Activated CD4-positive, CD25-positive, alpha-beta regulatory T cell (primary cell): ENCODE measurements around the gene RNF151.
"Not testable (repeated sequence)": the region's sequence is repeated elsewhere in the genome, so short reads cannot be mapped to it uniquely, and the experiment has no call there.

ENCODE experiments used
- DNase-seq, 4 experiments: peaks; one replicate each; lab custom pipeline; 2025; lab: John Stamatoyannopoulos, UW

RNF151 gene, protein sequence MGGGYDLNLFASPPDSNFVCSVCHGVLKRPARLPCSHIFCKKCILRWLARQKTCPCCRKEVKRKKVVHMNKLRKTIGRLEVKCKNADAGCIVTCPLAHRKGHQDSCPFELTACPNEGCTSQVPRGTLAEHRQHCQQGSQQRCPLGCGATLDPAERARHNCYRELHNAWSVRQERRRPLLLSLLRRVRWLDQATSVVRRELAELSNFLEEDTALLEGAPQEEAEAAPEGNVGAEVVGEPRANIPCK

DNA sequence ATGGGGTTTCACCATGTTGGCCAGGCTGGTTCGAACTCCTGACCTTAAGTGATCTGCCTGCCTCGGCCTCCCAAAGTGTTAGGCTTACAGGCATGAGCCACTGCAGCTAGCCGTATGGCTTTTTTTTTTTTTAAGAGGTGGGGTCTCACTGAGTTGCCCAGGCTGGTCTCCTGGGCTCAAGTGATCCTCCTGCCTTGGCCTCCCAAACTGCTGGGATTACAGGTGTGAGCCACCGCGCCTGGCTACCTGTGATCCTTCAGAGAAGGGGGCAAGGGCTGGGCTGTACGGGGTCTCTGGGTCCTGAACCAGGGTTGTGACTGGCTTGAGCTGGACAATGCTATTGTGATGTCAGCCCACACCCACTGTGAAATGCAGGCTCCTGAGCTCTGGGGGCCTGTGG, at the start of gene RNF151:
TSS of gene RNF151 (plus strand) at position 397 of the 400 bp plus-strand sequence. CDS start 26 bp downstream, outside the sequence.
- DNase-seq, result no peak

DNA sequence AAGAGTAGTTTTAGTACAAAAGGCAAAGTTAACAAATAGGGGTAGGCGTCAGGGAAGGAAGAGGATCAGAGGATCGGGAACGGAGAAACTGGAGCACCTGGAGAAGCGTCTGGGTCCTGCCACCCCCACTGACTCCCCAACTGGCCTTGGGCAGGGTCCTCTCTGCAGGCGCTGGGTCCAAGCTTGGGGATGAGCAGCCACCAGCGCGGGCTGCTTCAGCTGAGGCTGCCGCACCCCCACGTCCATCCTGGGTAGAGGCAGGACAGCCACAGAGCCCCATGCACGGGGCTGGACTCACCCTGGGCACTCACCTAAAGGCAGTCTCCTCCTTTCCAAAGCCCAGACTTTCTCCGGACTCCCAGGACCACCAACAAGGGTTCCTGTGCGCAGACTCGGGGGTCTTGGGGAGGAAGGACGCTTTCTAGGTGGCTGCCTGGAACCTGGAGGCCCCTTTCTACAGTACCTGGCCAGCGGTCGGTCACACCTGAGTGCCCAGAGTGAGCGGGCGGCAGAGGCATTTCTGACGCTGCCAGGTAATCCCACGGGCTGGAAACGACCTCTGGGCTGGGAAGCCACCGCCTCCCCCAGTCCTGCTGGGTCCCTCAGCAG, 49.5 kb upstream of the RNF151 start:
- DNase-seq, result no peak

GRCh38 chr16:1917665-1918350, 48.8 kb upstream of the RNF151 start:
- no peak for DNase-seq

DNA sequence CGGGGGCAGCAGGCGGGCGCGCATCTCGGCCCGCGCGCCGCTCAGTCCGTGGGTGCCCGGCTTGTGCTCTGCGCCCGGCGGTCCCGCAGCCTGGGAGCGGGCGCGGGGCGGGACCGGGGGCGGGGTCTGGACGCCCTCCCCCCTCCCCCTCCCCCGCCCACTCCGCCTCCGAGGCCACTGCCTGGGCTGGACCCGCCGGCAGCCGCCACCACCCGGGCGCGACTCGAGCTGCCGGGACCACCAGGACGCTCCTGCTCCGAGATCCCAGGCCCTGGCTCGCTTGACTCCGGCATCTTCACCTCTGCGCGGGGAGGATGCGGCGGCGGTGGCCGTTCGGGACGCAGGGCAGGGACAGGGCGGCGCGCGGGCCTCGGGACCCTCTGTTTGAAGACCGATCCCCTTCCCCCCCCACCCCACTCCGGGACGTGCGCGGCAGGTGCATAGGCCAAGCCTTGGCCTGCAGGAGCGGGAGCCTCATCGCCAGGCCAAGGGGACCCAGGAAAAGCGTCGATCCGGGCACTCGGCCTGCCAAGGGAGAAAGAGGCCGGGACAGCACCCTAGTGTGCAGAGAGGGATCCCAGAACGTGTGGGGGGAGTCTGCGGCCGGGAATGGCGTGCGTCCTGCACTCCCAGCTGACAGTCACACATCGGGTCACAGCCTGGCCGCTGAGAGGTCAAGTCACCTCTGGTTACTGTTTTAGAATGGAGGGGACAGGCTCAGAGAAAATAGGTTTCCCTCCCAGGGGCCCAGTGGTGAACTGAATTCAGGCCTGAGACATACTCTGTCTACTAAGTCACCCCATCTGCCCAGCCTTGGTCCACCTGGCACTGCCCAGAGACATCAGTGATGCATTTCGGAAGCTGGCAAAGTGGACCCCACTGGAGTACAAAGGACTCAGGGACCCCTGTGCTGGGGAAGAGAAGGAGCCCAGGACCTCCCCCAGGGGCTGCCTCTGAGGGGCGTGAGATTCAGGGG, 48.0 kb upstream of the RNF151 start, which contains the start of gene HS3ST6:
TSS of gene HS3ST6 (minus strand) at position 65 of the 976 bp plus-strand sequence. CDS start 92 bp downstream, outside the sequence.
- DNase-seq, result no peak

GRCh38 chr16:1919327-1919998, 47.2 kb upstream of the RNF151 start:
- DNase-seq, result no peak

DNA sequence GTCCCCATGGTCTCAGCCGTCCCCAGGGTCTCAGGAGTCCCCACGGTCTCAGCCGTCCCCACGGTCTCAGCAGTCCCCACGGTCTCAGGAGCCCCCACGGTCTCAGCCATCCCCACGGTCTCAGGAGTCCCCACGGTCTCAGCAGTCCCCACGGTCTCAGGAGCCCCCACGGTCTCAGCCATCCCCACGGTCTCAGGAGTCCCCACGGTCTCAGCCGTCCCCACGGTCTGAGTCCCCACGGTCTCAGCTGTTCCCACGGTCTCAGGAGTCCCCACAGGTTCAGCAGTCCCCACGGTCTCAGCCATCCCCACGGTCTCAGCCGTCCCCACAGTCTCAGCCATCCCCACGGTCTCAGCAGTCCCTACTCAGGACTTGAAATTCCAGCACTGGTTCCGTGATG, 46.5 kb upstream of the RNF151 start:
- DNase-seq, result not testable (repeated sequence)

- no peak for DNase-seq
Measured at GRCh38 chr16:1920727-1921171, 45.9 kb upstream of the RNF151 start.

DNA sequence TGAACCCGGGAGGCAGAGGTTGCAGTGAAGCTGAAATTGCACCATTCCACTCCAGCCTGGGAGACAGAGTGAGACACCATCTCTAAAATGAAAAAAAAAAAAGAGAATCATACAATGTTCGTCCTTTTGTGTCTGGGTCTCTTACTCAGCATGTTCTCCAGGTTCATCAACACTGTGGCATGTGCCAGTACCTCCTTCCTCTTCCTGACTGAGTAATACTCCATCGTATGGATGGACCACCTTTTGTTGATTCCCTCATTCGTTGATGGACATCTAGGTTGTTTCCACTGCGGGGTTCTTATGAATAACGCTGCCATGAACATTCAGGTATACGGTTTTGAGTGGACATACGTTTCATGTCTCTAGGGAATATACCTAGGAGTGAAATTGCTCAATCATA, 44.3 kb upstream of the RNF151 start:
- no peak for DNase-seq

DNA sequence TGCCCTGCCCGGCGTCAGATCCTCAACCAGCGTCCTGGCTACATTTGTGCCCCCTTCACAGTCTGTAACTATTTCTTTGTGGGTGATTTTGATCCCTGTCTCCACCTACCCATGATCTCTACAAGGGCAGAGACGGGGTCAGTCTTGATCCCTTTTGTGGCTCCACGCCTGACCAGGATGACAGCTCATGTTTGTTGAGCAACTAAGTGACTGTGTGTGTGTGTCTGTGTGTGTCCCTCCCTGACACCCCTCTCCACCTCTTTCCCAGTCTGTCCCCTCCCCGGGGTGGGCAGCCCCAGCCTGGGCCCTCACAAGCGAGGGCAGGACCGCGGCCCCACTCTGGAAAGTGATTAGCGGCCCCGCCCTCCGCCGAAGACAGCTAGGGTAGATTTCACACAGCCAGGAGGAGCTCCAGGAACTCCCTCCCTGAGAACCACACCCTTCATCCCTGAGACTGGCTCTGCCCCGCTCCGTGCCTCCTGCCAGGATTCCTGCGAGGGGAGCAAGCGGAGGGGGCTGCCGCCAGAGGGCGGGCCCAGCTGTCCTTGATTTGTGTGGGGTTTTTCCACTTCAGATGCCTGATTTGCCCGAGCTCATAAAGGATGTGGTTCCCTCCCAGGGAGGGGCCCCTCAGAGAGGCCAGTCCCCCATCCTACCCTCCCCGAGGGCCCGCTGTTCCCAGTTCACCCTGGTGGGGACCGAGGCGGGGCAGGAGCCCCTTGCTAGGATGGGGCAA, 43.2 kb upstream of the RNF151 start:
- no peak for DNase-seq

GRCh38 chr16:1924095-1924494, 42.6 kb upstream of the RNF151 start:
- DNase-seq, result no peak

GRCh38 chr16:1926271-1926670, 40.4 kb upstream of the RNF151 start:
- no peak for DNase-seq

DNA sequence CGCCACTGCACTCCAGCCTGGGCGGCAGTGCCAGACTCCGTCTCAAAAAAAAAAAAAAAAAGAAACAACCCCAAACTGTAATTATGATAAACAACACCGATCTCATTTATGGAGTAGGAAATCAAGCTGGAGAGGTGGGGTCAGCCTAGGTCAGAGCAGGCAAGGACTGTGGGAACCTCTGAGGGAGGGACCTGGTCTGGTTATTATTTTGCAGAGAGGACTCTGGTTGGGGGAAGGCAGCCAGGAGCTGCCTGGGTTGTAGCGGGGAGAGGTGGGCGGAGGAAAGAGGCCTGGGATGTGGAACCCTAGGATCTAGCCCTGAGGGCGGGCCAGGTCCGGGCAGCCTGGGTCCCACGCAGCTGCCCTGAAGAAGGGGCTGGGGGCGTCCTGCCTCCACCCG, 37.6 kb upstream of the RNF151 start:
- DNase-seq, result no peak

- peak; percentile 87 to 95 (median 91) for DNase-seq
Measured at GRCh38 chr16:1929578-1930337, 36.9 kb upstream of the RNF151 start.

DNA sequence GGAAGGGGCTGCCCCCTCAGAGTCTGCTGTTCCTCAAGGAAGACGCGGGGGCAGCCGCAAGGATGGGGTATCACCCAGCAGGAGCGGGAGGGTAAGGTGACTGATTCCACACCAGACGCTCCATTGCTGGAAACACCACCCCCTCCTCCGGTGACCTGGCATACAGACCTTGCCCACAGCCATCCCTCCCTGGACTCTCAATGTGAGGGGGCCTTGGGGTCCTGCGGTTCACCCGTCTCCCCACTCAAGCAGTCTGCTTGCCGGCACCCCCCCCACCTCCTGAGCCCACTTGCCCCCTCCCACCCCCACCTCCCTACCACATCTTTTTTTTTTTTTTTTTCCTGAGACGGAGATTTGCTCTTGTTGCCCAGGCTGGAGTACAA, 36.3 kb upstream of the RNF151 start:
- no peak for DNase-seq

GRCh38 chr16:1932050-1933028, 34.3 kb upstream of the RNF151 start:
- no peak for DNase-seq

DNA sequence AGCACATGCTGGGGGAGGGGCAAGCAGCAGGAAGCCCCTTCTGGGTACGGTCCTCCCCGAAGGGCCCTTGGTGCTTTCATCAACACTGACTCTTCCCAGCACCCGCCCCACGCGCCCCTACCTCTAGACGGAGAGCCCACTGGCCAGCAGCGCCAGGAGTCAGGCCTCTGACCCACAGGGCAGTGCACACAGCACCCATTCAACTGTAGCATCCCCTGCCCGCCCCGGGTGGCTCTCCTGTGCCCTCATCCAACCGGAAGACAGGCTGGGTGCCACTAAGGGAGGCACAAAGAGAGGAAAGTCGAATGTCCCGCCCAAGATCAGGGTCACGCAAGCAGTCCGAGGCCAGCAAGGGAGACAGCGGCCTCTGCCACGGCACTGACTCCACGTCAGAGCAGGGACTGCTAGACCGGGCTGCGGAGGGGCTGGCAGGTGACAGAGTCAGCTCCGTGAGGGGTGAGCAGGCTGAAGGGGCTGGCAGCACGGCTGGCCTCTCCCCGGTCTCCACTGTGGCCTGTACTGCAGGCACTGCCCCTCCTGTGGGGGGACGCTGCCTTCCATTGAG, 33.5 kb upstream of the RNF151 start:
- no peak for DNase-seq

GRCh38 chr16:1936945-1937479, 29.6 kb upstream of the RNF151 start:
- no peak for DNase-seq

GRCh38 chr16:1938316-1938715, 28.3 kb upstream of the RNF151 start:
- no peak for DNase-seq
